Right lobe of liver (tissue), 6 donors: ENCODE data around the gene PDHA2. TPM values are rescaled to one million over a fixed set of nuclear protein-coding genes. Genes with fewer than 3 reads are reported as not detected.

Experiments used
- ATAC-seq, 4 donors: fragments of 200-7000 bp; cut with Tn5 transposase; one replicate each; pipeline ENCODE4 v1.9.1; 2020; ENCODE audit warnings: mild to moderate bottlenecking in 4 of 4, moderate library complexity in 4 of 4
- DNase-seq, 3 donors: peaks; one replicate each; pipeline ENCODE4 v3.0.0-alpha.2; 2020
- H3K27ac ChIP-seq, 3 donors: fragments of 200-600 bp; one replicate each; pipeline ENCODE4 v1.8.0; 2022
- H3K27me3 ChIP-seq, 2 donors: fragments of 200-600 bp; one replicate each; pipeline ENCODE4 v1.8.0; 2022
- H3K36me3 ChIP-seq, 4 donors: fragments of 200-600 bp; sonication (generic) in 1 of 4; one replicate each; pipeline versions ENCODE4 v1.5.1 to v1.8.0; 2017 to 2022; ENCODE audit warnings: control low read depth in 1 of 4
- H3K4me1 ChIP-seq, 4 donors: fragments of 200-600 bp; sonication (generic) in 1 of 4; one replicate each; pipeline versions ENCODE4 v1.5.1 to v1.8.0; 2017 to 2022; ENCODE audit warnings: control low read depth in 1 of 4
- H3K4me3 ChIP-seq, 3 donors: fragments of 200-600 bp; one replicate each; pipeline ENCODE4 v1.8.0; 2022
- H3K9me3 ChIP-seq, 4 donors: fragments of 200-600 bp; sonication (generic) in 1 of 4; one replicate each; pipeline versions ENCODE4 v1.5.1 to v1.8.0; 2017 to 2022; ENCODE audit warnings: control low read depth in 1 of 4
- POLR2A ChIP-seq: fragments of 450-650 bp; IDR thresholded peaks from one replicate; pipeline ENCODE4 v1.6.1; 2017; ENCODE audit warnings: antibody characterized with exemption, mild to moderate bottlenecking
- WGBS: methylation state at CpG from one replicate; pipeline ENCODE4 v1.1.6; 2018; ENCODE audit warnings: low coverage, low lambda C conversion rate; ENCODE audit not compliant: insufficient coverage; ENCODE audit errors: missing lambda C conversion rate; 5-methylcytosine and 5-hydroxymethylcytosine counted together
- intact Hi-C, 2 donors: fragments of 100-400 bp; cut with DNase I; formaldehyde crosslinking; loops; one replicate each; pipeline versions ENCODE4 v1.11.2 to v1.14.1; 2022
- long read RNA-seq: library from polyadenylated mRNA; unstranded; transcript quantifications from one replicate; pipeline ENCODE4 v2.0.0, GENCODE V29; 2019
- total RNA-seq, 6 experiments: library from RNA; depleted of rRNA in 2 of 6; stranded (reverse); fragments of >200 nt in 2 of 6; fragmentation: NEBNext Ultra II Directional in 3 of 6; extraction: Animal tissue kit (Norgen Biotek cat#: 25700) in 3 of 6; gene quantifications; one replicate each; pipeline versions ENCODE4 v1.1.0 to v1.2.4, GENCODE V29; 2016 to 2023
- TF ChIP-seq, protein P1 (sequence below), 4 donors: fragments of 200-600 bp in 3 of 4; fragments of 450-650 bp in 1 of 4; IDR thresholded peaks; one replicate each; pipeline versions ENCODE4 v1.5.1 to v1.8.0; 2016 to 2022; ENCODE audit warnings: antibody characterized with exemption in 4 of 4, mild to moderate bottlenecking in 2 of 4
- donor health status: DM: no; HTN: yes; CAD: no.
- donor health status: DM: no; HTN: no; CAD: no.
- donor health status: DM: no; HTN: no; CAD: no.
- donor health status: DM: no; HTN: yes; CAD: no.
- donor health status: DM: no; HTN: yes; CAD: no.

PDHA2 gene
- total RNA-seq, result not detected
- long read RNA-seq, result 0 reads

DNA sequence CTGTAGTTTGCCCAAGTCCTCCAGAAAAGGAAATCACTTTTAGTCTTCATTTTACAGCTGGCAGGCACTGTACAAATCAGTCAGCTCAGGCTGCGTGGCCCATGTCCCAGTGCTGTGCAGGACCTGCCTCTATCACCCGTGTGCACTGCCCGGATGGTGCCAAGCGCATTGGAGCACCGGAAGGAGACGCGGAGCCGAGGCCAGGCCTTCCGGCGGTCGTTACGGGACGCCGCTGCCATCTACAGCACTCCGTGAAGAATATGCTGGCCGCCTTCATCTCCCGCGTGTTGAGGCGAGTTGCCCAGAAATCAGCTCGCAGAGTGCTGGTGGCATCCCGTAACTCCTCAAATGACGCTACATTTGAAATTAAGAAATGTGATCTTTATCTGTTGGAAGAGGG lies at the start of gene PDHA2:
Gene PDHA2, plus strand, starts transcription at position 203 of the 400 bp plus-strand sequence. Its CDS starts 58 bp downstream, at position 261.
- Histone ChIP-seq H3K4me3 (no peak within 1 kb of the TSS), H3K36me3 (no peaks in the 10 kb centered on the region), H3K4me1 (no peaks in the 10 kb centered on the region), H3K27me3 (no peaks in the 10 kb centered on the region), H3K9me3 (no peaks in the 10 kb centered on the region), H3K27ac (no peak within 1 kb of the TSS)
- intact Hi-C loops, result no loop called here
- TF ChIP-seq, protein P1, sequence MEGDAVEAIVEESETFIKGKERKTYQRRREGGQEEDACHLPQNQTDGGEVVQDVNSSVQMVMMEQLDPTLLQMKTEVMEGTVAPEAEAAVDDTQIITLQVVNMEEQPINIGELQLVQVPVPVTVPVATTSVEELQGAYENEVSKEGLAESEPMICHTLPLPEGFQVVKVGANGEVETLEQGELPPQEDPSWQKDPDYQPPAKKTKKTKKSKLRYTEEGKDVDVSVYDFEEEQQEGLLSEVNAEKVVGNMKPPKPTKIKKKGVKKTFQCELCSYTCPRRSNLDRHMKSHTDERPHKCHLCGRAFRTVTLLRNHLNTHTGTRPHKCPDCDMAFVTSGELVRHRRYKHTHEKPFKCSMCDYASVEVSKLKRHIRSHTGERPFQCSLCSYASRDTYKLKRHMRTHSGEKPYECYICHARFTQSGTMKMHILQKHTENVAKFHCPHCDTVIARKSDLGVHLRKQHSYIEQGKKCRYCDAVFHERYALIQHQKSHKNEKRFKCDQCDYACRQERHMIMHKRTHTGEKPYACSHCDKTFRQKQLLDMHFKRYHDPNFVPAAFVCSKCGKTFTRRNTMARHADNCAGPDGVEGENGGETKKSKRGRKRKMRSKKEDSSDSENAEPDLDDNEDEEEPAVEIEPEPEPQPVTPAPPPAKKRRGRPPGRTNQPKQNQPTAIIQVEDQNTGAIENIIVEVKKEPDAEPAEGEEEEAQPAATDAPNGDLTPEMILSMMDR (IDR thresholded peaks at IDR 0.05), result no peak
- TF ChIP-seq POLR2A, result no peak
- DNase-seq (no peak), ATAC-seq (peak in 1 of 4 donors; percentile 26)
- 90% methylated on average over 10 of the region's 22 CpGs for WGBS

DNA sequence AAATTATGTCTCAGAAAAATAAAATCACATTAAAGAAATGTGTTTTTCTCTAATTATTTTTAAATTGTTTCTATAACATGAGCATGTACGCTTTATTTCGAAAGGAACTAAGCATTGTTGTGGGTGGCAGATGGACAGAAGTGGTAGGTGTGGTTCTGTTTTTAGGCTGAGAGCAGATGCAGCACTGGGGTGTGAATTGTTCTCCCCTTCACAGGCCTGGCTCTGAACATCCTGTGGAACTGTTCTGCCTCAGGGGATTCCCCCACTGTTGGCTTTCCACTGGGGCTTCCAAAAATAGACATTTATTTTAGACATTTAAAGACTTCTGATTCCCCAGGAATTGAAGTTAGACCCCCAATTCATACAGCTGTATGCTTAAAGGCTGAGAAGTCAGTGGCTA lies 41.9 kb upstream of the PDHA2 start:
- no peaks in the 10 kb centered on the region for H3K9me3 ChIP-seq
- H3K4me3 ChIP-seq, result no peak overlapping the region
- TF ChIP-seq, protein P1 (IDR thresholded peaks at IDR 0.05), result no peak
- TF ChIP-seq POLR2A, result no peak
- no peaks in the 10 kb centered on the region for H3K36me3 ChIP-seq
- H3K4me1 ChIP-seq, result no peaks in the 10 kb centered on the region
- intact Hi-C loops, result no loop called here
- no peak overlapping the region for H3K27ac ChIP-seq
- DNase-seq (no peak), ATAC-seq (no peak)
- H3K27me3 ChIP-seq, result no peaks in the 10 kb centered on the region
- 27% methylated on average over 2 of the region's 2 CpGs for whole genome bisulfite sequencing

DNA sequence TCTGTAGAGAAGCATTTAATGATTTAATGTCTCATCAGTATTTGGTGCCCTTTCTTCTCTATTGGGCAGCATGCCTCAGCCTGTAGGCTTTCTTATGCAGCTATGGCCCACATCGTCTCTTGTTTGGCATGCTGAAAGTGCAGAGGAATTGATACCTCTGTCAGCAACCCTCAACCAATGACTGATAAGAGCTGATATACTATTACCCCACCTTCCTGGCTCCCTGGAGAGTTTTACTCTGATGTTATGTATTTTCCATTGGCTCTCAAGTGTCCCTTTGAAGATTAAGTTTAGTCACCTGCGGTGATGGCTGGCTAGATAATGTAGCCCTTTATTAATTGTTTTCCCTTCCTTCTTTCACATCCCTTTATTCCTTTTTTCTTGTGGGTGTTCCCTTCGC lies 41.2 kb upstream of the PDHA2 start:
- ATAC-seq (no peak), DNase-seq (no peak)
- Histone ChIP-seq H3K27ac (no peak overlapping the region), H3K4me3 (no peak overlapping the region), H3K36me3 (no peaks in the 10 kb centered on the region), H3K4me1 (no peaks in the 10 kb centered on the region), H3K27me3 (no peaks in the 10 kb centered on the region), H3K9me3 (no peaks in the 10 kb centered on the region)
- TF ChIP-seq, protein P1 (IDR thresholded peaks at IDR 0.05), result no peak
- no peak for TF ChIP-seq POLR2A
- intact Hi-C loops, result no loop called here
- WGBS, result 44% methylated on average over 3 of the region's 3 CpGs

- no peak overlapping the region for H3K27ac ChIP-seq
- intact Hi-C loops, result no loop called here
These were observed 18.0 kb upstream of the PDHA2 start for GRCh38 chr4:95821867-95822266.

More at GRCh38 chr4:95821867-95822266, 18.0 kb upstream of the PDHA2 start:
- Histone ChIP-seq H3K9me3 (no peaks in the 10 kb centered on the region), H3K27me3 (no peaks in the 10 kb centered on the region), H3K4me1 (no peaks in the 10 kb centered on the region), H3K4me3 (no peak overlapping the region), H3K36me3 (no peaks in the 10 kb centered on the region)
- DNase-seq, result no peak
- TF ChIP-seq, protein P1 (IDR thresholded peaks at IDR 0.05), result no peak
- TF ChIP-seq POLR2A, result no peak
- WGBS, result 41% methylated on average over 3 of the region's 3 CpGs
- ATAC-seq, result no peak
